KMS-11 (cell line): ENCODE measurements around the gene KCNQ1.

Experiments
- H2AFZ ChIP-seq: fragments of 200-600 bp; sonication (generic); 2 replicates; pipeline ENCODE4 v1.6.1; 2016; ENCODE audit warnings: antibody characterized with exemption, mixed run types, low read depth
- H3K27ac ChIP-seq: fragments of 200-600 bp; sonication (generic); 2 replicates; pipeline ENCODE4 v1.6.1; 2016; ENCODE audit warnings: mild to moderate bottlenecking, mixed run types
- H3K27me3 ChIP-seq: fragments of 200-600 bp; sonication (generic); 2 replicates; pipeline ENCODE4 v1.6.1; 2017; ENCODE audit warnings: mild to moderate bottlenecking, low read depth, mixed run types, moderate library complexity; ENCODE audit not compliant: insufficient read depth
- H3K36me3 ChIP-seq: fragments of 200-600 bp; sonication (generic); 2 replicates; pipeline ENCODE4 v1.6.1; 2017; ENCODE audit warnings: mild to moderate bottlenecking, mixed run types; ENCODE audit not compliant: insufficient read depth
- H3K4me1 ChIP-seq: fragments of 200-600 bp; sonication (generic); 2 replicates; pipeline ENCODE4 v1.6.1; 2016; ENCODE audit warnings: mild to moderate bottlenecking, low read depth, mixed run types; ENCODE audit not compliant: poor library complexity, severe bottlenecking
- H3K4me2 ChIP-seq: fragments of 200-600 bp; sonication (generic); 2 replicates; pipeline ENCODE4 v1.7.0; 2016; ENCODE audit warnings: mild to moderate bottlenecking, mixed run types
- H3K4me3 ChIP-seq: fragments of 200-600 bp; sonication (generic); IDR thresholded peaks from 2 replicates; pipeline ENCODE4 v1.6.1; 2017; ENCODE audit warnings: low read depth, low read length, mixed read lengths; ENCODE audit not compliant: insufficient read depth
- H3K79me2 ChIP-seq: fragments of 200-600 bp; sonication (generic); 2 replicates; pipeline ENCODE4 v1.6.1; 2016; ENCODE audit warnings: low read depth, mixed run types; ENCODE audit not compliant: insufficient read depth
- H3K9ac ChIP-seq: fragments of 200-600 bp; sonication (generic); 2 replicates; pipeline ENCODE4 v1.6.1; 2016; ENCODE audit warnings: mild to moderate bottlenecking, mixed run types
- H4K20me1 ChIP-seq: fragments of 200-600 bp; sonication (generic); 2 replicates; pipeline ENCODE4 v1.6.1; 2016; ENCODE audit warnings: mild to moderate bottlenecking, mixed run types; ENCODE audit not compliant: insufficient read depth
- TF ChIP-seq, protein P1 (sequence below): fragments of 200-600 bp; sonication (generic); conservative IDR thresholded peaks from 2 replicates; pipeline ENCODE4 v1.6.1; 2017; ENCODE audit warnings: low read depth, mild to moderate bottlenecking, antibody characterized with exemption, low read length, moderate library complexity, mixed read lengths

The KCNQ1 gene

DNA sequence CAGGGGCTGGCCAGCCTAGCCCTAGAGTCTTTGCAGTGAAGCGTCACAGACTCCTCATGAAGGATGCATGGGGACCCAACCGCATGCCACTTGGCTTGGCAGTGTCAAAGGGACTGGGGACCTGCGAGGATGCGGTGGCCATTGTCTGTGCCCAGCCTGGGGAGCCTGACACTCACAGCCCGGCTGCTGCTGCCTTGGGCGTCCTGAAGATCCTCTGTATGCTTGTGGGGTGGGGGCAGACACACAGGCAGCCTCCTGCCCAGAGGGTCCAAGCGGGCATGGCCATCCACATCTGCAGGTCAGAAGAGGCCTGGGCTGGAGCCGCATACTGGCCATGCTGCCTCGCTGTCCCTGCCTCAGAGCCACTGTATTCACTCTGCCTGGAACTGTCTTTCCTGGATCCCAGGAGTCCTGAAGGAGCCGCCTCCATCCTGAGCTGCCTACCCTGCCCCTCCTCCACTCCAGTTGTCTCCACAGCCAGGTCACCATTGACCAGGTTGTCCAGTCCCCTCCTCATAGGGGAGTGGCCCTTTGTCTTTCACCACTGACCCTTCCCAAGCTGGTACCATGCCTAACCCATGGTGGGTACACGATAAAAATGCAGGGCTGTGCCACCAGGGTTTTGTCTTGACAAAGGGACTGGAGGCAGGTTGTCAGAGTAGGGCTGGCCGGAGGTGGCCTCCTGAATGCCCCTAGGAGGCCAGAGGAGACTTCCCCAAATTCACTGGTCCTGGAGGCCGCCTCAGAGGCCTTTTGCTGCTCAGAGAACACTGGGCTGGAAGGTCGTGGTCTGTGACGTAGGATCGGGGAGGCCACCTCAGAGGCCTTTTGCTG, 148.0 kb downstream of the KCNQ1 start:
- Histone ChIP-seq H3K4me2 (no peak overlapping the region), H3K27me3 (no peaks in the 10 kb centered on the region), H3K36me3 (no peaks in the 10 kb centered on the region), H3K4me1 (no peaks in the 10 kb centered on the region), H3K4me3 (no peak overlapping the region), H3K9ac (no peak overlapping the region), H4K20me1 (no peaks in the 10 kb centered on the region), H3K79me2 (no peaks in the 10 kb centered on the region), H3K27ac (no peak overlapping the region), H2AFZ (no peak overlapping the region)
- TF ChIP-seq, protein P1, sequence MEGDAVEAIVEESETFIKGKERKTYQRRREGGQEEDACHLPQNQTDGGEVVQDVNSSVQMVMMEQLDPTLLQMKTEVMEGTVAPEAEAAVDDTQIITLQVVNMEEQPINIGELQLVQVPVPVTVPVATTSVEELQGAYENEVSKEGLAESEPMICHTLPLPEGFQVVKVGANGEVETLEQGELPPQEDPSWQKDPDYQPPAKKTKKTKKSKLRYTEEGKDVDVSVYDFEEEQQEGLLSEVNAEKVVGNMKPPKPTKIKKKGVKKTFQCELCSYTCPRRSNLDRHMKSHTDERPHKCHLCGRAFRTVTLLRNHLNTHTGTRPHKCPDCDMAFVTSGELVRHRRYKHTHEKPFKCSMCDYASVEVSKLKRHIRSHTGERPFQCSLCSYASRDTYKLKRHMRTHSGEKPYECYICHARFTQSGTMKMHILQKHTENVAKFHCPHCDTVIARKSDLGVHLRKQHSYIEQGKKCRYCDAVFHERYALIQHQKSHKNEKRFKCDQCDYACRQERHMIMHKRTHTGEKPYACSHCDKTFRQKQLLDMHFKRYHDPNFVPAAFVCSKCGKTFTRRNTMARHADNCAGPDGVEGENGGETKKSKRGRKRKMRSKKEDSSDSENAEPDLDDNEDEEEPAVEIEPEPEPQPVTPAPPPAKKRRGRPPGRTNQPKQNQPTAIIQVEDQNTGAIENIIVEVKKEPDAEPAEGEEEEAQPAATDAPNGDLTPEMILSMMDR: no peak

DNA sequence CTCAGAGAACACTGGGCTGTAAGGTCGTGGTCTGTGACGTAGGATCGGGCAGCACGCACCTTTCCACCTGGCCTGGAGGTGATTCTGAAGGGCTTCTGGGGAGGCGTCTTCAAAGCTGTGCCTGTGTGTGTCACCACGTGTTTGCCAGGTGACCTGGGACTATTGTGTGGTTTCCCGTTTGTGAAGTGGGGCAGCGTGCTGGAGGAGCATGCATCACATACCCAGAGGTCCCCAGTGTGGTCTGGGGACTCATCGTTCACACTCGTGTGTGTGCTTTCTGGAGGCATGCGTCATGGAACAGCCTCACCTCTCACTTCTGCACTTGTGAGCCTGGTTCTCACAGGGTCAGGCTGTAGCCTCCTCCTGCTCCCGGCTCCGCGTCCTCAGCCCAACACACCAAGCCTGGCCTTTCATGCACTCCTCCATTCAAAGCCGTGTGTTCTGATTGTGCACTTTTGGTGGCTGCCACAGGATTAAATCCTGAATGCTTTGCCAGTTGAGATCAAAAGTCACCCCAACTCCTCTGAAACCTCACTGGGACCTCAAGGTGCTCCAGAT, 148.7 kb downstream of the KCNQ1 start:
- no peak overlapping the region for H3K9ac ChIP-seq

DNA sequence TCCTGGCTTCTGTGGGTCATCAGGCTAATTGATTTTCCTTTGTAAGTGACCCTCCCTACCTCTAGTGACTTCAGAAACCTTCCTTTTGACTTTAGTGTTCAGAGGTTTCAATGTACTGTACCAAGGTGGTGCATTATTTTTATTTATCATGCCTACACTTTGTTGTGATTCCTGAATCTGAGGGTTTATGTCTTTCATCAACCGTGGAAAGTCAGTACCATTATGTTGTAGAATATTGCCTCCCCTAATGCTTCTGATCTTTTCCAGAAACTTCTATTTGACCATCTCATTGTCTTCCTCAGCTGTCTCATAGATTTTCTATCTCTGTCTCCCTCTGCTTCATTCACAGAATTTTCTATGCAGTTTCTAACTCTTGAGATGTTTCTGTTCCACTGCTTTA, 149.5 kb downstream of the KCNQ1 start:
- Histone ChIP-seq H2AFZ (no peak overlapping the region), H3K79me2 (no peaks in the 10 kb centered on the region), H3K4me3 (no peak overlapping the region), H3K27me3 (no peaks in the 10 kb centered on the region), H3K4me2 (no peak overlapping the region), H4K20me1 (no peaks in the 10 kb centered on the region), H3K4me1 (no peaks in the 10 kb centered on the region), H3K9ac (no peak overlapping the region), H3K36me3 (no peaks in the 10 kb centered on the region), H3K27ac (no peak overlapping the region)
- TF ChIP-seq, protein P1: no peak

More for the DNA sequence above, 148.7 kb downstream of the KCNQ1 start:
- Histone ChIP-seq H4K20me1 (no peaks in the 10 kb centered on the region), H3K4me2 (no peak overlapping the region), H3K4me1 (no peaks in the 10 kb centered on the region), H3K27me3 (no peaks in the 10 kb centered on the region), H2AFZ (no peak overlapping the region), H3K27ac (no peak overlapping the region), H3K36me3 (no peaks in the 10 kb centered on the region), H3K4me3 (no peak overlapping the region), H3K79me2 (no peaks in the 10 kb centered on the region)
- TF ChIP-seq, protein P1: no peak

DNA sequence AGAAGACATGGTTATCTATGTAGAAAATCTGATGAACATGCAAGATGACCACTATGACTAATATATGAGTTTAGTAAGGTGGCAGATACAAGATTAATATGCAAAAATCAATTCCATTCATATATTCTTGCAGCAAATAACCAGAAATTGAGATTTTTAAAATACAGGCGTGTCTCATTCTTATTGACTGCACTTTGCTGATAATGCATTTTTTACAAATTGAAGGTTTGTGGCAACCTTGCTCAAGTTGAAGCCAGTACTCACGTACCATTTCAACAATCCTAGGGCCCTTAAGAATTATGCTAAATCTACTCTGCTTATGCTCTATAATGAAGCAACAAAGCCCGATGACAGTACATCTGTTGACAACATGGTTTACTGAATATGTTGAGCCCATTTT, 150.4 kb downstream of the KCNQ1 start:
- Histone ChIP-seq H3K36me3 (no peaks in the 10 kb centered on the region), H3K27ac (no peak overlapping the region), H2AFZ (no peak overlapping the region), H3K4me3 (no peak overlapping the region), H3K79me2 (no peaks in the 10 kb centered on the region), H3K4me1 (no peaks in the 10 kb centered on the region), H4K20me1 (no peaks in the 10 kb centered on the region), H3K9ac (no peak overlapping the region), H3K4me2 (no peak overlapping the region), H3K27me3 (no peaks in the 10 kb centered on the region)
- TF ChIP-seq, protein P1: no peak
